H1 (cell line): ENCODE results near the gene TBKBP1. TPM values are rescaled to one million over a fixed set of nuclear protein-coding genes. Genes with fewer than 3 reads are reported as not detected.

Experiments used
- CHD7 ChIP-seq: fragments of 300-600 bp; sonication (generic); IDR thresholded peaks from 2 replicates; pipeline ENCODE4 v1.7.1; 2012; ENCODE audit warnings: low read length, moderate library complexity, mild to moderate bottlenecking, inconsistent platforms; ENCODE audit not compliant: insufficient replicate concordance
- KDM4A ChIP-seq: IDR thresholded peaks from one replicate; pipeline ENCODE4 v1.7.1; 2012; ENCODE audit warnings: low read depth, mild to moderate bottlenecking, moderate library complexity, low read length, inconsistent platforms; ENCODE audit not compliant: severe bottlenecking
- KDM5A ChIP-seq: fragments of 200-600 bp; IDR thresholded peaks from 2 replicates; pipeline ENCODE4 v1.7.1; 2012; ENCODE audit warnings: mild to moderate bottlenecking, low read length, inconsistent platforms, mixed read lengths
- SP4 ChIP-seq: IDR thresholded peaks from 2 replicates; pipeline ENCODE4 v1.6.1; 2012; ENCODE audit warnings: low read length, inconsistent platforms
- ZNF274 ChIP-seq: IDR thresholded peaks from 2 replicates; pipeline ENCODE4 v1.7.0; 2012; ENCODE audit warnings: low read length, borderline replicate concordance; ENCODE audit errors: extremely low read depth
- polyA plus RNA-seq, 7 experiments: library from polyadenylated mRNA; depleted of rRNA in 3 of 7; stranded (reverse) in 5 of 7; unstranded in 2 of 7; fragments of >200 nt in 5 of 7; fragments of 200-250 nt in 2 of 7; gene quantifications; 1 replicate in 5 of 7; 2 replicates in 1 of 7; 4 replicates in 1 of 7; pipeline versions ENCODE4 v1.2.1 to v1.2.3, GENCODE V29; 2011 to 2013; ENCODE audit warnings: missing spikeins in 2 of 7, mixed read lengths in 2 of 7
- total RNA-seq: library from RNA; stranded (reverse); fragmentation: NEBNext Ultra II Directional; extraction: Animal tissue kit (Norgen Biotek cat#: 25700); gene quantifications from 2 replicates; pipeline ENCODE4 v1.2.1, GENCODE V29; 2021

Gene TBKBP1
- total and polyA plus RNA-seq, 2 of the 8 experiments (the other 6 are each of a cell fraction or from before 2014, with no cell fraction given): 6.3 to 15.1 TPM

GRCh38 chr17:47739150-47739549, 45.2 kb downstream of the TBKBP1 start (continued):
- no peak for TF ChIP-seq CHD7
- no peak for TF ChIP-seq SP4
- no peak for TF ChIP-seq KDM5A
- no peak for TF ChIP-seq KDM4A
- TF ChIP-seq ZNF274: no peak
- TF ChIP-seq, all 59 proteins: peak for 0
